ENCODE results near the gene CCDC170. TPM values are rescaled to one million over a fixed set of nuclear protein-coding genes. Genes with fewer than 3 reads are reported as not detected.

The CCDC170 gene
- total and polyA plus RNA-seq, 4 donors, result 0.37 to 0.59 (median 0.45) TPM

- TF ChIP-seq HNF4A (conservative IDR thresholded peaks at IDR 0.05) (no peak), TAF1 (conservative IDR thresholded peaks at IDR 0.05) (no peak), RXRA (IDR thresholded peaks at IDR 0.05) (no peak), MAX (IDR thresholded peaks at IDR 0.05) (no peak), CTCF (IDR thresholded peaks at IDR 0.05; ENCODE audit: low read depth, low read length, missing input control) (no peak), GABPA (IDR thresholded peaks at IDR 0.05 in 1 of 2, conservative IDR thresholded peaks at IDR 0.05 in 1 of 2) (no peak), JUND (IDR thresholded peaks at IDR 0.05) (no peak), ZBTB33 (IDR thresholded peaks at IDR 0.05) (no peak), YY1 (IDR thresholded peaks at IDR 0.05) (no peak), EGR1 (IDR thresholded peaks at IDR 0.05; ENCODE audit: low read depth in 2 of 2) (no peak), FOXA1 (IDR thresholded peaks at IDR 0.05) (no peak), REST (IDR thresholded peaks at IDR 0.05) (no peak), FOXA2 (IDR thresholded peaks at IDR 0.05) (no peak)
- H3K9ac ChIP-seq (ENCODE audit: low read depth in 1 of 2, low read length in 2 of 2), result no peak overlapping the region
- no peaks in the 10 kb centered on the region for H3K36me3 ChIP-seq (ENCODE audit: control insufficient read depth in 4 of 4, insufficient read depth in 3 of 4, low read depth in 1 of 4, low read length in 3 of 4)
- WGBS, result 88% methylated on average over 2 of the region's 2 CpGs
- no peaks in the 10 kb centered on the region for H3K9me3 ChIP-seq (ENCODE audit: control insufficient read depth in 4 of 4, low read length in 3 of 4)
- peaks cover 0 to 13% (median 3%) of the 10 kb centered on the region in 4 donors for H3K4me1 ChIP-seq (ENCODE audit: control insufficient read depth in 4 of 4, insufficient read depth in 4 of 4, low read length in 3 of 4)
- H3K27ac ChIP-seq (ENCODE audit: low read depth in 1 of 2, low read length in 2 of 2), result no peak overlapping the region
- H3K27me3 ChIP-seq (ENCODE audit: control insufficient read depth in 4 of 4, insufficient read depth in 4 of 4, low read length in 3 of 4), result no peaks in the 10 kb centered on the region
- DNase-seq (ENCODE audit: low spot score), result no peak
- H3K4me3 ChIP-seq (ENCODE audit: low read depth in 1 of 3, low read length in 3 of 3), result no peak overlapping the region
Observed at GRCh38 chr6:151624071-151624470, 130.3 kb downstream of the CCDC170 start.

- no peaks in the 10 kb centered on the region for H3K36me3 ChIP-seq (ENCODE audit: control insufficient read depth in 4 of 4, insufficient read depth in 3 of 4, low read depth in 1 of 4, low read length in 3 of 4)
- H3K4me3 ChIP-seq (ENCODE audit: low read depth in 1 of 3, low read length in 3 of 3), result peak overlapping the region in 2 of 3 donors; percentile 17 to 22
- no peaks in the 10 kb centered on the region for H3K27me3 ChIP-seq (ENCODE audit: control insufficient read depth in 4 of 4, insufficient read depth in 4 of 4, low read length in 3 of 4)
- DNase-seq (ENCODE audit: low spot score), result no peak
- peak in 1 of 2 donors; percentile 32 for TF ChIP-seq HNF4A (conservative IDR thresholded peaks at IDR 0.05)
- TF ChIP-seq NR2F2 (IDR thresholded peaks at IDR 0.05), result no peak
- no peak for TF ChIP-seq GABPA (IDR thresholded peaks at IDR 0.05 in 1 of 2, conservative IDR thresholded peaks at IDR 0.05 in 1 of 2)
- peak overlapping the region in 1 of 2 donors; percentile 40 for H3K27ac ChIP-seq (ENCODE audit: low read depth in 1 of 2, low read length in 2 of 2)
- WGBS, result 70% methylated on average over 5 of the region's 5 CpGs
- no peak overlapping the region for H3K9ac ChIP-seq (ENCODE audit: low read depth in 1 of 2, low read length in 2 of 2)
- peaks cover 0 to 13% (median 3%) of the 10 kb centered on the region in 4 donors for H3K4me1 ChIP-seq (ENCODE audit: control insufficient read depth in 4 of 4, insufficient read depth in 4 of 4, low read length in 3 of 4)
- H3K9me3 ChIP-seq (ENCODE audit: control insufficient read depth in 4 of 4, low read length in 3 of 4), result no peaks in the 10 kb centered on the region
Observed at GRCh38 chr6:151624481-151624880, 130.7 kb downstream of the CCDC170 start.
